B cell (primary cell): ENCODE measurements around the gene WDR73.

ENCODE experiments used
- CTCF ChIP-seq: fragments of 200-600 bp; IDR thresholded peaks from one replicate; pipeline ENCODE4 v1.8.0; 2022; ENCODE audit warnings: antibody characterized with exemption, mild to moderate bottlenecking
- EZH2 ChIP-seq: IDR thresholded peaks from 2 replicates; pipeline ENCODE4 v1.6.1; 2012; ENCODE audit warnings: borderline replicate concordance, low read depth, mild to moderate bottlenecking, moderate library complexity, low read length; ENCODE audit not compliant: insufficient read depth, poor library complexity, severe bottlenecking

DNA sequence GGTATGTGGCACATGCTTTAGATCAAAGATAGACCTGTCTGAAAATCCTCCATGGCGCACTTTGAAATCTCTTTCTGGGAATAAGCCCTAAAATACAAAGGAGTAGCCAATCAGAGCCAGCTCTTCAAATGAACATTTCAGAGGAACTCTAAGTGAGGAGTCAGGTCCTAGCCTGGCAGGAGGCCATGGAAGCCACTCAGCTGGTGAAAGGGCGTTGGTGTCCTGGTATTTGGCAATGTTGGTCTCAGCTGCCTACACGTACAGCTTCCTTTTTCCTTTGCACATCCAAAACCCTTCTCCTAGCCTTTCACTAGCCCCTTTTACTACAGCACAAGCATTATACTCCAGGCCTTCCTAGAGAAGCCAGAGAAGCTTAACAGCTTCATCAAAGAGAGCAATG is 5.5 kb downstream of the WDR73 start:
- TF ChIP-seq CTCF (no peak), EZH2 (no peak)
